ENCODE measurements around the gene PRR14. TPM values are rescaled to one million over a fixed set of nuclear protein-coding genes. Genes with fewer than 3 reads are reported as not detected.

PRR14 gene
- total RNA-seq, 4 donors from 2014 or later: 45.5 to 107 (median 65.0) TPM

GRCh38 chr16:30662449-30662848, 11.7 kb downstream of the PRR14 start:
- Histone ChIP-seq H3K4me3 (no peak overlapping the region), H3K4me1 (peaks cover 4 to 43% (median 22%) of the 10 kb centered on the region in 4 donors), H3K27ac (no peak overlapping the region), H3K9me3 (no peaks in the 10 kb centered on the region), H3K36me3 (peaks cover 0 to 63% (median 0%) of the 10 kb centered on the region in 3 donors), H3K27me3 (no peaks in the 10 kb centered on the region)
- TF ChIP-seq CTCF (IDR thresholded peaks at IDR 0.05): no peak
- TF ChIP-seq POLR2A (IDR thresholded peaks at IDR 0.05): no peak
- no peak for DNase-seq

GRCh38 chr16:30663038-30663437, 12.3 kb downstream of the PRR14 start:
- H3K4me1 ChIP-seq: peaks cover 4 to 41% (median 21%) of the 10 kb centered on the region in 4 donors
- H3K27me3 ChIP-seq: no peaks in the 10 kb centered on the region
- TF ChIP-seq POLR2A (IDR thresholded peaks at IDR 0.05) (no peak), CTCF (IDR thresholded peaks at IDR 0.05) (no peak)
- no peaks in the 10 kb centered on the region for H3K9me3 ChIP-seq
- H3K27ac ChIP-seq: no peak overlapping the region
- no peak overlapping the region for H3K4me3 ChIP-seq
- no peak for DNase-seq
- H3K36me3 ChIP-seq: peaks cover 0 to 69% (median 0%) of the 10 kb centered on the region in 3 donors

- no peaks in the 10 kb centered on the region for H3K9me3 ChIP-seq
- H3K27me3 ChIP-seq: no peaks in the 10 kb centered on the region
- H3K27ac ChIP-seq: no peak overlapping the region
- H3K4me1 ChIP-seq: peaks cover 4 to 41% (median 21%) of the 10 kb centered on the region in 4 donors
- peaks cover 0 to 76% (median 0%) of the 10 kb centered on the region in 3 donors for H3K36me3 ChIP-seq
- no peak overlapping the region for H3K4me3 ChIP-seq
- DNase-seq: no peak
- TF ChIP-seq POLR2A (IDR thresholded peaks at IDR 0.05): no peak
- TF ChIP-seq CTCF (IDR thresholded peaks at IDR 0.05): no peak
Observed at GRCh38 chr16:30663820-30664219, 13.1 kb downstream of the PRR14 start.

- no peak overlapping the region for H3K4me3 ChIP-seq
- peaks cover 0 to 85% (median 0%) of the 10 kb centered on the region in 3 donors for H3K36me3 ChIP-seq
- no peak for DNase-seq
- H3K27me3 ChIP-seq: no peaks in the 10 kb centered on the region
- TF ChIP-seq POLR2A (IDR thresholded peaks at IDR 0.05): no peak
- H3K4me1 ChIP-seq: peaks cover 4 to 41% (median 21%) of the 10 kb centered on the region in 4 donors
- no peak overlapping the region for H3K27ac ChIP-seq
- no peaks in the 10 kb centered on the region for H3K9me3 ChIP-seq
Observed at GRCh38 chr16:30664616-30665109, 13.9 kb downstream of the PRR14 start.

- no peak for DNase-seq
- H3K27me3 ChIP-seq: no peaks in the 10 kb centered on the region
- TF ChIP-seq CTCF (IDR thresholded peaks at IDR 0.05) (no peak), POLR2A (IDR thresholded peaks at IDR 0.05) (no peak)
- H3K4me1 ChIP-seq: peaks cover 4 to 38% (median 18%) of the 10 kb centered on the region in 4 donors
- H3K36me3 ChIP-seq: peaks cover 0 to 91% (median 0%) of the 10 kb centered on the region in 3 donors
- H3K4me3 ChIP-seq: no peak overlapping the region
- H3K27ac ChIP-seq: no peak overlapping the region
- no peaks in the 10 kb centered on the region for H3K9me3 ChIP-seq
Observed at GRCh38 chr16:30665155-30665829, 14.5 kb downstream of the PRR14 start.

- Histone ChIP-seq H3K4me1 (peaks cover 4 to 33% (median 12%) of the 10 kb centered on the region in 4 donors), H3K27me3 (no peaks in the 10 kb centered on the region), H3K4me3 (no peak overlapping the region), H3K36me3 (peaks cover 0 to 96% (median 0%) of the 10 kb centered on the region in 3 donors), H3K9me3 (no peaks in the 10 kb centered on the region), H3K27ac (no peak overlapping the region)
- TF ChIP-seq POLR2A (IDR thresholded peaks at IDR 0.05): no peak
- no peak for DNase-seq
Observed at GRCh38 chr16:30665830-30666190, 15.1 kb downstream of the PRR14 start.

Data from Peyer's patch (tissue), 4 donors.